Left ventricle myocardium inferior (tissue), 1 donor: ENCODE measurements around the gene SURF4. TPM values are rescaled to one million over a fixed set of nuclear protein-coding genes. Genes with fewer than 3 reads are reported as not detected.
"Not testable (repeated sequence)": the region's sequence is repeated elsewhere in the genome, so short reads cannot be mapped to it uniquely, and the experiment has no call there.

Experiments
- DNase-seq: peaks from one replicate; pipeline ENCODE4 v3.0.0-alpha.2; 2020
- H3K27ac ChIP-seq: fragments of 200-600 bp; replicated peaks from 2 replicates; pipeline ENCODE4 v1.8.0; 2021
- H3K27me3 ChIP-seq: fragments of 200-600 bp; 2 replicates; pipeline ENCODE4 v1.8.0; 2021; ENCODE audit warnings: low read depth
- H3K36me3 ChIP-seq: fragments of 200-600 bp; 2 replicates; pipeline ENCODE4 v1.8.0; 2021
- H3K4me1 ChIP-seq: fragments of 200-600 bp; 2 replicates; pipeline ENCODE4 v1.8.0; 2021
- H3K4me3 ChIP-seq: fragments of 200-600 bp; 2 replicates; pipeline ENCODE4 v1.8.0; 2021; ENCODE audit warnings: mild to moderate bottlenecking, moderate library complexity
- H3K9me3 ChIP-seq: fragments of 200-600 bp; replicated peaks from 2 replicates; pipeline ENCODE4 v1.8.0; 2021
- intact Hi-C: fragments of 100-400 bp; cut with micrococcal nuclease; formaldehyde crosslinking; loops from one replicate; pipeline ENCODE4 v1.11.0; 2022
- total RNA-seq: library from RNA; stranded (reverse); fragmentation: NEBNext Ultra II Directional; extraction: Animal tissue kit (Norgen Biotek cat#: 25700); gene quantifications from one replicate; pipeline ENCODE4 v1.2.1, GENCODE V29; 2021
- TF ChIP-seq, protein P1 (sequence below): fragments of 200-600 bp; IDR thresholded peaks from 2 replicates; pipeline ENCODE4 v1.8.0; 2021; ENCODE audit warnings: antibody characterized with exemption, mild to moderate bottlenecking, borderline replicate concordance
- donor health status: DM: no; HTN: yes; CAD: no; lungs with severe emphysema.

The SURF4 gene
- total RNA-seq, 1 donor from 2014 or later = 61.9 TPM

DNA sequence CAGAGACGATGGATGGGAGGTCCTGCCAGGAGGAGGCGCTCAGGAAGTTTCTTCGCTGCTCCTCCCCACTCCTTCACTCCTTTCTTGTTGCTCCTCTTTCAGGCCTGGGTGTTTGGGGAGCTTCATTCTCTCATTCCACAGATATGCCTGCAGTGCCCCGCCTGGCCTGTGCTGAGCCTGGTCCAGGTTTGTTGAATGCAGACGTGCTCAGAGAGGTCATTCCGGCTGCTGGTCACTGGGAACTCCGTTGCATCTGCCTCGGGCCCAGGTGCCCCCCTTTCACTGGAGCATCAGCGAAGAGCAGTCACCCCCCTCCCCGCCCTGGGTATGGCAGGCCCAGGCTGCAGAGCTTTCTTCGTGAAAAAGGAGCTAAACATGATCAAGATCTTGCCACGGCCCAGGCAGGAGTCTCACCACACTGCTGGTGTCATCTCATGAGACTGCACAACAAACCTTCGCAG is 55.4 kb downstream of the SURF4 start:
- H3K9me3 ChIP-seq = no peaks in the 10 kb centered on the region
- H3K27ac ChIP-seq = no peak overlapping the region
- intact Hi-C loops = loop anchor here (10.0 kb wide), 1 partner anchor 136 kb away; no protein-coding TSS in a partner anchor
- H3K4me1 ChIP-seq = no peaks in the 10 kb centered on the region
- no peak overlapping the region for H3K4me3 ChIP-seq
- no peaks in the 10 kb centered on the region for H3K36me3 ChIP-seq
- peaks cover 14% of the 10 kb centered on the region for H3K27me3 ChIP-seq
- TF ChIP-seq, protein P1, sequence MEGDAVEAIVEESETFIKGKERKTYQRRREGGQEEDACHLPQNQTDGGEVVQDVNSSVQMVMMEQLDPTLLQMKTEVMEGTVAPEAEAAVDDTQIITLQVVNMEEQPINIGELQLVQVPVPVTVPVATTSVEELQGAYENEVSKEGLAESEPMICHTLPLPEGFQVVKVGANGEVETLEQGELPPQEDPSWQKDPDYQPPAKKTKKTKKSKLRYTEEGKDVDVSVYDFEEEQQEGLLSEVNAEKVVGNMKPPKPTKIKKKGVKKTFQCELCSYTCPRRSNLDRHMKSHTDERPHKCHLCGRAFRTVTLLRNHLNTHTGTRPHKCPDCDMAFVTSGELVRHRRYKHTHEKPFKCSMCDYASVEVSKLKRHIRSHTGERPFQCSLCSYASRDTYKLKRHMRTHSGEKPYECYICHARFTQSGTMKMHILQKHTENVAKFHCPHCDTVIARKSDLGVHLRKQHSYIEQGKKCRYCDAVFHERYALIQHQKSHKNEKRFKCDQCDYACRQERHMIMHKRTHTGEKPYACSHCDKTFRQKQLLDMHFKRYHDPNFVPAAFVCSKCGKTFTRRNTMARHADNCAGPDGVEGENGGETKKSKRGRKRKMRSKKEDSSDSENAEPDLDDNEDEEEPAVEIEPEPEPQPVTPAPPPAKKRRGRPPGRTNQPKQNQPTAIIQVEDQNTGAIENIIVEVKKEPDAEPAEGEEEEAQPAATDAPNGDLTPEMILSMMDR = no peak
- DNase-seq = no peak

- intact Hi-C loops, H3K9me3 ChIP-seq, DNase-seq, H3K4me3 ChIP-seq, H3K27ac ChIP-seq, H3K4me1 ChIP-seq, H3K36me3 ChIP-seq: not testable (repeated sequence)
- peaks cover 14% of the 10 kb centered on the region for H3K27me3 ChIP-seq
Measured at GRCh38 chr9:133317551-133317950, 58.3 kb downstream of the SURF4 start.

GRCh38 chr9:133315997-133316396 is 59.9 kb downstream of the SURF4 start:
- H3K4me3 ChIP-seq = no peak overlapping the region
- TF ChIP-seq, protein P1 = no peak
- no peak for DNase-seq
- intact Hi-C loops = no loop called here
- H3K27me3 ChIP-seq = peaks cover 14% of the 10 kb centered on the region
- no peaks in the 10 kb centered on the region for H3K4me1 ChIP-seq
- no peaks in the 10 kb centered on the region for H3K9me3 ChIP-seq
- H3K27ac ChIP-seq = no peak overlapping the region
- H3K36me3 ChIP-seq = no peaks in the 10 kb centered on the region

Other genes starting within 250 kb of the SURF4 start
- gene GBGT1, start 212.1 kb downstream of the SURF4 start, total RNA-seq = 6.3 TPM
- not detected for gene OBP2B, start 166.8 kb downstream of the SURF4 start, total RNA-seq
- 2.3 TPM for gene ABO, start 100.9 kb downstream of the SURF4 start, total RNA-seq
- gene SURF6, start 39.9 kb downstream of the SURF4 start, total RNA-seq = 11.6 TPM
- gene MED22, start 27.9 kb downstream of the SURF4 start, total RNA-seq = 18.4 TPM
- 859 TPM for gene RPL7A, start 27.8 kb downstream of the SURF4 start, total RNA-seq
- 60.7 TPM for gene SURF1, start 19.6 kb downstream of the SURF4 start, total RNA-seq
- gene SURF2, start 19.5 kb downstream of the SURF4 start, total RNA-seq = 17.4 TPM
- not detected for gene STKLD1, start 306 bp upstream of the SURF4 start, total RNA-seq
- 16.5 TPM for gene REXO4, start 42.0 kb upstream of the SURF4 start, total RNA-seq
- 3.1 TPM for gene ADAMTS13, start 46.3 kb upstream of the SURF4 start, total RNA-seq
- 11.5 TPM for gene CACFD1, start 83.9 kb upstream of the SURF4 start, total RNA-seq
- 2.0 TPM for gene SLC2A6, start 103.0 kb upstream of the SURF4 start, total RNA-seq
- gene MYMK, start 148.9 kb upstream of the SURF4 start, total RNA-seq = not detected
- 6.0 TPM for gene ADAMTSL2, start 158.6 kb upstream of the SURF4 start, total RNA-seq
- not detected for gene FAM163B, start 233.3 kb upstream of the SURF4 start, total RNA-seq